Nephron progenitor cell (in vitro differentiated cells): Measurements from ENCODE around the gene LMX1B.

Source experiments
- DNase-seq: peaks from one replicate; pipeline ENCODE4 v3.0.0; 2021
- H3K27ac Mint-ChIP-seq: 2 replicates; pipeline ENCODE4 v1.8.0; 2021; ENCODE audit warnings: mild to moderate bottlenecking, moderate library complexity, mixed read lengths
- H3K27me3 Mint-ChIP-seq: 2 replicates; pipeline ENCODE4 v1.8.0; 2021; ENCODE audit warnings: mild to moderate bottlenecking, low read depth, mixed read lengths; ENCODE audit not compliant: poor library complexity
- H3K36me3 Mint-ChIP-seq: 2 replicates; pipeline ENCODE4 v1.8.0; 2021; ENCODE audit warnings: low read depth, mixed read lengths
- H3K4me1 Mint-ChIP-seq: 2 replicates; pipeline ENCODE4 v1.8.0; 2021; ENCODE audit warnings: mixed read lengths
- H3K4me3 Mint-ChIP-seq: 2 replicates; pipeline ENCODE4 v1.8.0; 2021; ENCODE audit warnings: mild to moderate bottlenecking, moderate library complexity, mixed read lengths
- H3K9me3 Mint-ChIP-seq: 2 replicates; pipeline ENCODE4 v1.8.0; 2021; ENCODE audit warnings: mild to moderate bottlenecking, moderate library complexity, mixed read lengths
- CTCF ChIP-seq: fragments of 200-600 bp; sonication (generic); IDR thresholded peaks from 2 replicates; pipeline ENCODE4 v1.5.0; 2021; ENCODE audit warnings: antibody characterized with exemption

LMX1B gene

DNA sequence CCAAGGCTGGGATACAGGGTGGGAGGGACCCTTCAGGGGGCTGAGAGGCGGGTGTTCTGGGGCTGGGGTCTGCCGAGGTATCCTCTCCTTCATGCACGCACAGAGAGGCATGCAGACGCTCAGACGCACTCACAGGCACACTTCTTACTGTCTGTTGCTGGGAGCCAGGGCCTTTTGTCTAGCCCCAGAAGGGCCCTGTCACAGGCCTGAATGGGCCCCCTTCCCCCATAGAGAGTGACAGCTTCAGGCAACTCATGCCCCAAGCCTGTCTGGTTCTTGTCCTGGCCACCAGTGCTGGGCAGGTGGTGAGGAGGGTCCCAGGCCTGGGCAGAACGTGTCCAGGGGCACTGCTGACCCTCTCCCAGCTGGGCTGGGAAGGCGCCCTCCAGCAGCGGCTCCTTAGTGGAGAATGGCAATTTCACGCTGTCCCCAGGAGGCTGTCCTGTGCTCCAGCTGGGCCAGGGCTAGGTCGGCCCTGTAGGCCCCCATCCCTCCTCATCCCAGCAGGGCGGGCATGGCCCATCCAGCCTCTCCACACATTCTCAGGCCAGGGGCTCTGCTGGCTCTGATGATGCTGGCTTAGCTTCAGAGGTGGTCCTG lies 45.3 kb downstream of the LMX1B start:
- H3K27me3 Mint-ChIP-seq: peaks cover 39% of the 10 kb centered on the region
- H3K4me3 Mint-ChIP-seq: no peak overlapping the region
- no peak overlapping the region for H3K27ac Mint-ChIP-seq
- H3K9me3 Mint-ChIP-seq: no peaks in the 10 kb centered on the region
- no peak for TF ChIP-seq CTCF
- no peaks in the 10 kb centered on the region for H3K36me3 Mint-ChIP-seq
- peaks cover 68% of the 10 kb centered on the region for H3K4me1 Mint-ChIP-seq
- DNase-seq: no peak

GRCh38 chr9:126661122-126661520 lies 47.4 kb downstream of the LMX1B start:
- Mint-ChIP-seq H3K4me1 (peaks cover 68% of the 10 kb centered on the region), H3K4me3 (no peak overlapping the region), H3K27me3 (peaks cover 28% of the 10 kb centered on the region), H3K36me3 (no peaks in the 10 kb centered on the region), H3K9me3 (no peaks in the 10 kb centered on the region), H3K27ac (no peak overlapping the region)
- TF ChIP-seq CTCF: no peak
- DNase-seq: no peak

DNA sequence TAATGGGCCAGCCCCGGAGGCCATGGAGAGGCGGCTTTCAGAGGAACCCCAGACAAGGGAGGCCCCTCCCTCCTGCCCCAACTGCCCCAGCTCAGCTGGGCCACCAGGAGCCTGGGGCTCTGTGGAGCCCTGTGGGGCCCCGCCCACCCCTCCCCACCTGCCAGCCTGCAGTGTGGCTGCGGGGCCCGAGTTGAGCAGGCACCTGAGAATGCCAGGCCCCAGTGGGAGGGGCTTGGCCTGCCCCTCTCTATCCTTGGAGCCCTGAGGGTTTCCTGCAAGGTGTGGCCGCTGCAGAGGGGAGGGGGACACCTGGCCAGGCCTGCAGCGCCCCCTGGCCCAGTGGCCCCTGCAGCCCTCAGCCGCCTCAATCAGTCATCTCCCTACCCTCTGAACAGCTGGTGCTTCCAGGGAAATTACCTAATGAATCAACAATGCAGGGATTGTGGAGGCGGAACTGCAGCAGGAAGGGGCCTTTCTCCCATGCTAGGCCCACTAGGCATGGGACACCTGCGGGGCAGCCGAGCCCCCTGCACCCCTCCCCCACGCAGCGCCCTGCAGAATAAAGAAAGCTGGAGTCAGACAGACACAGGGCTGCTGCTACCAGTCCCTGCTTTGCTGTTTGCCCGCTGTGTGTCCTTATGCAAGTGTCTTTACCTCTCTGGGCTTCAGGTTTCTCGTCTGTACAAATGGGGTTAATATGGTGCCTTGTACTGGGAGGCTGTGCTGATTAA lies 48.0 kb downstream of the LMX1B start:
- peaks cover 28% of the 10 kb centered on the region for H3K27me3 Mint-ChIP-seq
- no peak for TF ChIP-seq CTCF
- H3K4me3 Mint-ChIP-seq: no peak overlapping the region
- DNase-seq: no peak
- no peaks in the 10 kb centered on the region for H3K36me3 Mint-ChIP-seq
- no peak overlapping the region for H3K27ac Mint-ChIP-seq
- H3K9me3 Mint-ChIP-seq: no peaks in the 10 kb centered on the region
- H3K4me1 Mint-ChIP-seq: peaks cover 70% of the 10 kb centered on the region

DNA sequence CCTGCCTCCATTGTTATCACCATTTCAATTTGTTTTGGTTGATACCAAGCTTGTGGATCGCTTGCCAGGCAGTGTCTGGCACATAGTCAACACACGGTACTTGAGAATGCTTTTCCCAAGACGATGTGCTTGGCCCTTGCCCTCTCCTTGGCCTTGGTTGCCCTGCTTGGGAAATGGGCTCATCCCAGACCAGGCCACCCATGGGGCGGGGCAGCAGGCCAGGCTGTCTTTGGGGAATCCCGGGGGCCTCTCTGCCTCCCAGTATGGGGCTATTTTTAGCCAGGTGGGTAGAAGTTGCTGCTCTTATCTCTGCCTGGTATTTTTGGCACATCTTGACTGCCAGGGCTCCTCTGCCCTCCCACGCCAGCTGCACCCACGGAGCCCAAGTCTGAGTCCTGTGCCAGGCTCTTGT lies 49.9 kb downstream of the LMX1B start:
- H3K4me1 Mint-ChIP-seq: peaks cover 53% of the 10 kb centered on the region
- no peak overlapping the region for H3K4me3 Mint-ChIP-seq
- no peak for DNase-seq
- H3K9me3 Mint-ChIP-seq: no peaks in the 10 kb centered on the region
- no peaks in the 10 kb centered on the region for H3K36me3 Mint-ChIP-seq
- TF ChIP-seq CTCF: no peak
- H3K27me3 Mint-ChIP-seq: peaks cover 17% of the 10 kb centered on the region
- H3K27ac Mint-ChIP-seq: no peak overlapping the region

- Mint-ChIP-seq H3K4me1 (peaks cover 42% of the 10 kb centered on the region), H3K9me3 (no peaks in the 10 kb centered on the region)
- peak; percentile 80 for DNase-seq
Observed at GRCh38 chr9:126664900-126665643, 51.3 kb downstream of the LMX1B start.

More at GRCh38 chr9:126664900-126665643, 51.3 kb downstream of the LMX1B start:
- H3K27me3 Mint-ChIP-seq: peaks cover 11% of the 10 kb centered on the region
- H3K4me3 Mint-ChIP-seq: peak overlapping the region; percentile 73
- TF ChIP-seq CTCF: no peak
- H3K27ac Mint-ChIP-seq: no peak overlapping the region
- no peaks in the 10 kb centered on the region for H3K36me3 Mint-ChIP-seq
